NCI-H1417 treated with DMSO at 0.1 percent for 48 hours (cell line): ENCODE data around the gene ELOVL5.
A peak's percentile ranks its signal among the peaks of the same experiment; 100 is the strongest.
"Not testable (repeated sequence)": the region's sequence is repeated elsewhere in the genome, so short reads cannot be mapped to it uniquely, and the experiment has no call there.

Experiments used
- DNase-seq: peaks from one replicate; lab custom pipeline; 2025; lab: John Stamatoyannopoulos, UW

The ELOVL5 gene

DNA sequence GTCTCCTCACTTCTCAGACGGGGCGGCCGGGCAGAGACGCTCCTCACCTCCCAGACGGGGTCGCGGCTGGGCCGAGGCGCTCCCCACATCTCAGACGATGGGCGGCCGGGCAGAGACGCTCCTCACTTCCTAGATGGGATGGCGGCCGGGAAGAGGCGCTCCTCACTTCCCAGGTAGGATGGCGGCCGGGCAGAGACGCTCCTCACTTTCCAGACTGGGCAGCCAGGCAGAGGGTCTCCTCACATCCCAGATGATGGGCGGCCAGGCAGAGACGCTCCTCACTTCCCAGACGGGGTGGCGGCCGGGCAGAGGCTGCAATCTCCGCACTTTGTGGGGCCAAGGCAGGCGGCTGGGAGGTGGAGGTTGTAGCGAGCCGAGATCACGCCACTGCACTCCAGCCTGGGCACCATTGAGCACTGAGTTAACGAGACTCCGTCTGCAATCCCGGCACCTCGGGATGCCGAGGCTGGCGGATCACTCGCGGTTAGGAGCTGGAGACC lies 43.2 kb downstream of the ELOVL5 start:
- DNase-seq, result not testable (repeated sequence)

DNA sequence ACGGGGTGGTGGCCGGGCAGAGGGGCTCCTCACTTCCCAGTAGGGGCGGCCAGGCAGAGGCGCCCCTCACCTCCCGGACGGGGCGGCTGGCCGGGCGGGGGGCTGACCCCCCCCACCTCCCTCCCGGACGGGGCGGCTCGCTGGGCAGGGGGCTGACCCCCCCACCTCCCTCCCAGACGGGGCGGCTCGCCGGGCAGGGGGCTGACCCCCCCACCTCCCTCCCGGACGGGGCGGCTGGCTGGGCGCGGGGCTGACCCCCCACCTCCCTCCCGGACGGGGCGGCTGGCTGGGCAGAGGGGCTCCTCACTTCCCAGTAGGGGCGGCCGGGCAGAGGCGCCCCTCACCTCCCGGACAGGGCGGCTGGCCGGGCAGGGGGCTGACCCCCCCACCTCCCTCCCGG lies 43.8 kb downstream of the ELOVL5 start:
- DNase-seq, result not testable (repeated sequence)

DNA sequence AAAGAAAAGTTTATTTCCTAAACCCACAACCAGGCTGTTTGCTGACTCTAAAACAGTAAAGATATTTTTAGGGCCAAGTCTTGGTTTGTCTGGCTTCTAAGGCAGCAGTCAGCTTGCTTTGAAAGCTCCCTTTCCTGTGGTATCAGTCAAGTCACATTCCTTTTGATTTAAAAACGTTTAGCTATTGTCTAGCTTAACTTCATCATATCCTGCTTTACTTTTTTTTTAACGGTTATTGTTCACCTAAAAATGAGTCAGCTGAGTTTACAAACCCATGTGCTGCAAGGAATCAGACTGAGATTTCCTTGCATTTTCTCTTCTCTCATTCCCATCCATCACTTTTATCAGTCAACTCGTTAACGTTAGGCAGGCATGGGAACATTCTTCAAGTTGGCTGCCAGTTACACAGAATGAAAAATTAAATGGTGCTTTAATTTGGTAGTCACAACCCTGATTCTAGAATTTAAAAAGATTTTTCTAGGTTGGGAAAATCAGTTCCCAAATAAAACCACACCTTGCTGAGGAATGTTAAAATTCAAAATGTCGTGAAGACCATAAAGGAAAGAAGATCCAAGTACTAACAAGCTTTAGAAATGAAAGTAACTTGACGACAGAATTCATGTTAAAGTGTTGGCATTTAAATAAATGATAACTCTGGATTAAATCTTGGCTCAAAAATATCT lies 45.9 kb downstream of the ELOVL5 start:
- no peak for DNase-seq

DNA sequence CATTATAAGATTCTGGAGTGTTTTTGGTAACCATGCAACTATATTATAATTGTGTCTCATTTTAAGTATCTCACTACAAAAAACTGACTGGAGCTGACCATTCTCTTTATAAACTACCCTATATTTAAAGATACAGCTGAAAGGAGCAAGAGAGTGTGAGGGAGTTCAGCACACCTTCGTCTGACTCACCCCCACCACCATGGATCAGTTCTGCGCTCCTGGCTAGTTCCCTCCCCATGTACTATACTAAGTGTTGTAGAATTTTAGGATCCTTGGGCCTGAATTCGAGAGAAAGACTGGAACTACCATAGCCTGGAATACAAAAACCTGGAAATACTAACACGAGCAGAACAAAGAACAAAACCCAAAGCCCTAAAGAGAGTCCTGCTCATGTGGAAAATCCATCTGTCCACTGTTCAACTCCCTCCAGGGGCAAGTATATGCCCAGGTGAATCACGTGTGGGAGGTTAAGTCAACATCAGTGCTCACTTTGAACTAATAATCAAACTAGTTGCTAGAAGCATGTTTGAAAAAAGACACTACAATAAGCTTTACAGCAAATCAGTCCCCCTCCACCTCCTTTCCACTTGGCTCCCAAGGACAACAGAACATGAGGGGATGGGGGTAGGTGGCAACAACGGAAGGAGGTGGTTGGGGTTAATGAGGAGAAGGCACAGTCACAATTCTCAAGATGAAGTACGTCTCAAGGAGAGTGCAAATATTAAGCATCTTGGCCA lies 46.8 kb downstream of the ELOVL5 start:
- no peak for DNase-seq

DNA sequence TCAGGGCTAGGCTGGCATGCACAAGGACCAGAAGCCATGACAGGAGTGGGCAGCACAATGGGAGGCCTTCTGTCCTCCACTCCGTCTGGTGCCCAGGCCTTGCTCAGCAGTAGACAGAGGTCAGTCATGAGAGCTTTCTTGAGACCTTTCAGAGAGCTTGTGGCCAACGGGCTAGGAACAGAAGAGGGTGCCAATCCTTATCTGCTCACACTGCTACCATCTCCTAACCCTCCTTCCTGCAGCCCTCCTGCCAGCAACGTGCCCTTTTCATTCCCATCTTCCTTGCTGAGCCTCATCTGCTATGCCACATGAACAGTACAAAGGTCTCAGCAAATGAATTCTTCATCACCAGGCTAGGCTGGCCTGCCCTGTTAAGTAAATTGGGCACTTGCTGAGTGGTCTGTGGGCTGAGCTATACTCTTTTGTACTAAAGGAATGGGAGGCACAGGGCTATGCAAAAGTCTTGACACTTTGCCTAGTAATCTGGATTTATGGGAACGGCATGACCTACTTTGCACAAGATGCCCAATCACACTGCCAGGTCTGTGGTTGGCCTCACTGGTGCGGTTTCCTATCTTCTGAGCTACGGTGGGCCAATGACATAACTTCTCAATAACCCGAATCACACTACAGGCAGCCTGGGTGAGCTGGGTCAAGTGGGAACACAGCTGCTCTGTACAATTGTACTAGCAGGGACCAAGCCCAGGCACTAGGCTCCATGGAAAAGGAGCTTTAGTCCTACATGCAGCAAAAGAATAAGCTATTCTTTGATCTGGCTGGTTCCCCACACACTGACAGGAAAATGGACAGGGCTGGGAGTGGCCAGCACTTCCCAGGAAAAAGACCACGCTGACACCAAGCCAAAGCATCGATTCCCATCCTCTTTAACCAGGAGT lies 47.8 kb downstream of the ELOVL5 start:
- DNase-seq, result no peak

DNA sequence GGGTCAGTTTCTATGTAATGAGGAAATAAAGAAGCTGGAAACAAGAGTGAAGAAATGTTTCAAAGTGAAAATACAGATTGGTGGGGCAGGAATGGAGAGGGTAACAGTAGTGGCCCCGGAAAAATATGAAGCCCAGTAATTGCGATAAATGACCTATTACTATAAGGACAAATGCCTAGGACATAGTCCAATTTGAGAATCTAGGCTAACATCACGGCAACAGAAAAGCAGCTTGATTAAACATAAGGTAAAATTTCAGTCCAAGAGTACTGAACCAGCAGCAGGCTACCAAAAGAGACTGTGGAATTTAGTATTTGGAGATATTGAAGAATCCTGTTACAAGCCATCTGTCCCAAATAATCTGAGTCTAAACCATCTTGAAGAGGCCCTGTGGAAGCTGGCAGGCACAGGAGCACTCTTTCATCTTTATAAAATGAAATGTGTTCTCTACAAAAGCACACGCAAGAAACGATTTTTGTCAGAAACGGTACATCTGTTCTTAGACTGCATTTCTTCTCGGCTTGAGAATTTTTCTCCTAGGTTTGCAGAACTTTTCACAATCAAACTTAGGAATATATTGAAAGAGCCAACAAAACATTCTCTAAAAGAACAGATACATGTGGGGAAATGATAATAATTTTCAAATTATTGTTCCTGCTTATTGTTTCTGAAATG lies 49.3 kb downstream of the ELOVL5 start:
- DNase-seq, result no peak

DNA sequence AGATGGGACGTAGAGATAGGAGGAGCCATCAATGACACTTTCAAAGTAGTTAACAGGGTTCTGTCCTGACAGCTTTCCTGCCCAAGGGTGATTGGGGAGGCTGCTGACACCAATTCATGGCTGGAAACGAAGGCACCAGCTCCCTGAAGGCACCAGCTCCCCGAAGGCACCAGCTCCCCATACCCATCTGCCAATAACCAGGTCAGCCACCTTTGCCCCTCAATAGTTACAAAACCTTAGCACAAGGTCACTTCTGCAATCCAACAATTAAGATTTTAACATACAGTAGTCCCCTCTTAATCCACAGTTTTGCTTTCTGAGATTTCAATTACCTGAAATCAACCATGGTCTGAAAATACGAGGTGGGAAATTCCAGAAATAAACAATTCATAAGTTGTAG lies 51.7 kb downstream of the ELOVL5 start:
- no peak for DNase-seq

DNA sequence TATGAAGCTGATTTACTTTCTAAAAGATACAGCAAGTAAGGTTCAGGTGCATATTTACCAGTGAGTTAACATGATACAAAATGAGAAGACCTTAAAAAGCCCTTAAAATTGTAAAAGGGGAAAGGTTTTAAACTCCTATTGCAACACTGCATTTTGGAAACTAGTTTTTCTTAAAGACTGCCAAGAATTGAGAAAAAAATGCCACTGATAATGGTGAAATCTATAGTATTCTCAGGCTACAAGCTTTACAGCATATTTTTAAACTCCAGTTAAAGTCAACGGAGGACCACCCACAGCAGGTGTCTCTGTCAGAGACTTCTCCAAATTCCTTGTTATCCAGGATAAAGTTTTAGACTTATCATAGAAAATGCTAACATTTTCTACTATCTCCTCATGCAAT lies 53.6 kb downstream of the ELOVL5 start:
- no peak for DNase-seq

DNA sequence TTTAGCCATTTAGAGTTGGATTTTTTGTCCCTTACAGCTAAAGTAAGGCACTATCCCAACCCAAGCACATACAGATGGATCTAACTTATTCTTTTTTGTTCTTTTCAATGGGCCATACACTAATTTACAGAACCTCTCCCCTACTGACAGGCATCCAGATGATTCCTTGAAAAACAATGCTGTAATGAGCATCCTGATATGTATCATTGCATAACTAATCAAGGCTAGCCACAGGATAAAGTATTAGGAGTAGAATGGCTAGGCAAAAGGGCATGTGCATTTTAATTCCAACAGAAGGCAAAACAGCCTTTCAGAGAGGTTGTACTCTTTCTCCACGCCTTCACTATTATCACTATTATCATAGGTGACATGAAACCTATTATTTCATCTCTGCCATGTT lies 54.1 kb downstream of the ELOVL5 start:
- DNase-seq, result no peak

DNA sequence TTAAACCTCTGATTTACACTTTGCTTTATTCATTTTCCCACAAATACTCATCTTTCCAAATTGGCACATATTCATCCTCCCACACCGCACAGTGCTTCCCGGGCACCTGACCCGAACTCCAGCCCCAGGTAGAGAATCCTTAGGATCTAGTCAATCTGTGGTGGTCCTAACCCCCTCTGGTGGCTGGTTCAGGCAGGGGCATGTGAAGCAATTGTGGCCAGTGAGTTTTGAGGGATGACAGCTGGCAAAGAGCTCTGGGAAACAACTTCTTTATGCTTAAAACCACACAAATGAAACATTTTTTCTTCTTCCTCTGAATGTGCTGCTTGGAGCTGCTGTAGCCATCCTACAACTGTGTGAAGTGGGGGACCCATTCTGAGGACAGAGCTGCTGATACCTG lies 54.7 kb downstream of the ELOVL5 start:
- DNase-seq, result no peak

DNA sequence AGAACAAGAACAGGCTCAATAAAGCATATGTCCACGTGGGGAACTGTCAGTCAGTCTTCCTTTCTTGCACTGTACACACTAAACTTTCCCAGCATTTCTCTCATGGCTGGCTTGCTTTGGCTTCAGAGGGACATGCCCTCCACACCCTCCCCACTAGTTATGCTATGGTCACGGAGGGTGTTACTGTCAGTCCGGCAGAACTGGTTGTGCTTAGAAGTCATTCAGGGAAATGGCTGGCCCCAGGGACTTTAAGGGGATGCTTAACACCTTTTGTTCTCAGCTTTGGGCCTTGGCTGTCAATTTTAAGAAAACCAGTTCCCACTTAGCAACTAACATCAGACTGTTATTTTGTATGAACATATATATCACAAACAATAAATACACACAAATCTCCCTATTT lies 55.1 kb downstream of the ELOVL5 start:
- no peak for DNase-seq

DNA sequence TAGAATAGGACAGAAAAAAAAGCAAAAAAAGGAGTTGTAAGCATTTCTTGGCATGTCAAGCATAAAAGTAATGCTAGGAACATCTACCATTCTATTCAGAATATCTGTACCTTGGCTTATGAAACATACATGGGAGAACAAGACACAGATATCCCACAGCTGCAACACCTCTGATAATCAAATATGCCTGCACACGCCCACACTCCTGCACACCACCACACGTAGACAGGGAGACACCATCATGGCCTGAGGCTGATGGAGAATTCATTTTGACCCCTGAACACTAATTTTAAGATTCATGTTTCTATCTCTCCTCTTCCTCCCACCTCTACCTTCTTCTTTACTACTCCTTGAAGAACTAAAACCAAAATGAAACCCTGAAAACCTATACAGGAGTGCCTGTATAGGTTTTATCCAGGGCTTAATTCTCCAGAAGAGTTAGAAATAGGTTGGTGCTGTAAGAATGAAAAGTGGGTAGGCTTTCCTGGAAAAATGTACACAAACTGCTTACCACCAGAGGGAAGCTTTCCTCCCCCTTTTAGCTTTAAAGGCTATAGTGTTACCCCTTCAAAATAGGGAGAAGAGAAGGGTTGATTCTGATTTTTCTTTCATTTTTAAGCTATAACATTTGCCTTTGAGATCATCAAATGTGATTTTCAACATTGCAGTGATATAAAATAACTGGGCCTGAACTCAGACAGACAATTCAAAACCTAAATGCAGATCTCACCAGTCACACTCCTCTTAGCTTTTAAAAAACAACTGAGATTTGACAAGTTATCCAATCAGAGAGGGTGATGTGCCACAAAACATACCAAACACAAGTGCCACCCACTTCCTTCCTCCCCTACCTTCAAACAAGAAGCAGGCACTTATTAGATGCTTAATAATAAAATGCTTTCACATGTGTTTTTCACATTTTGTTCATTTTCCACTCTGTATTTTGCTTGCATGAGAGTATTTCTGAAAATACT lies 57.9 kb downstream of the ELOVL5 start:
- no peak for DNase-seq

DNA sequence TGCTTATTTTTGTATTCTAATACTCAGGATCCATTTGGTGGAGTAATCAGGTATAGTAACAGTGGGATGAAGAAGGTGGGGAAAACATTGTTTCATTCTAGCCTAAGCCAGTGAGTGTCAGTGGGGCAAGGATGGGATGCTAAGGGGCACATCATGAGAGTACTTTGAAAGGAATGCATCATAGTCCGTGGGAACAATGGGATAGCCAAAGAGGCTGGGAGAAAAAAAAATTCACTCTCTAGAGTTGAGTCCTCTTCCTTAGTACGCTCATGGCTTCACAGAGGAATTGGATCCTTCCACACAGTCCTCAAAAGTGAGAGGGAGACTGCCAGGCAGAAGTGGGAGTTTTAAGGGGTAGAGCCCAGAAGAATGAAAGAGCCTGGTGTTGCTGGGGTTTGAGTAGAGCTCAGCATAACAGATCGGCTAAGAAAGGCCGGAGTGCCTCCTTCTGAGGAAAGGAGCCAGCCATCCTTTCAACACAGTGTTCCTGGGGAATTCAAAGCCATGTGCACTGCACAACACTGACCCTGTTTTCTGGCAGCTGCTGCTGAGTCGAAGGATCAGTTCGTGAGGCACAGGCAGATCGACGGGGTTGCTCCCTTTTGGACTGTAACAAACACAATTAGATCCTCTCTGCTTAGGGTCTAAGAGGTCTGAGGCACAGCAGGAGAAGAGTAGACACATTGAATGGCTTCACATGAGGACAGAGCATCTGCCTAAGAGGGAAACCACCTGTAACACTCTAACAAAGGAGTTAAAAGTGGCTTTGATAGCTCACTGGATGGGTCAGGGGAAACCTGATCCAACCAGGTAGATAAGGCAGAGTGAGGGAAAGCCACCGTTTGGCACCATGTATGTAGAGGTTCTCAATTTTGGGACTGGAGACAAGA lies 61.2 kb downstream of the ELOVL5 start:
- DNase-seq, result no peak

DNA sequence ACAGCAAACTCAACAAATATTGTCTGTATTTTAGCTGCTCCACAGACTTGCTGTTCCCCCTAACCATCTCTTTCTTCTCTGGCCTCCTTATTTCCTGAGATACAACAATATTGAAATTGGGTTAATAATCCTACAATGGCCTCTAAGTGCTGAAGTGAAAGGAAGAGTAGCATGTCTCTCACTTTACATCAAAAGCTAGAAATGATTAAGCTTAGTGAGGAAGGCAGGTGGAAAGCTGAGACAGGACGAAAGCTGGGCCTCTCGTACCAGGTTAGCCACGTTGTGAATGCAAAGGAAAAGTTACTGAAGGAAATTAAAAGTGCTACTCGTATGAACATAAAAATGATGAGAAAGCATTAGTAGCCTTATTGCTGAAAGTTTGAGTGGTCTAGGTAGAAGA lies 63.8 kb downstream of the ELOVL5 start:
- DNase-seq, result no peak

DNA sequence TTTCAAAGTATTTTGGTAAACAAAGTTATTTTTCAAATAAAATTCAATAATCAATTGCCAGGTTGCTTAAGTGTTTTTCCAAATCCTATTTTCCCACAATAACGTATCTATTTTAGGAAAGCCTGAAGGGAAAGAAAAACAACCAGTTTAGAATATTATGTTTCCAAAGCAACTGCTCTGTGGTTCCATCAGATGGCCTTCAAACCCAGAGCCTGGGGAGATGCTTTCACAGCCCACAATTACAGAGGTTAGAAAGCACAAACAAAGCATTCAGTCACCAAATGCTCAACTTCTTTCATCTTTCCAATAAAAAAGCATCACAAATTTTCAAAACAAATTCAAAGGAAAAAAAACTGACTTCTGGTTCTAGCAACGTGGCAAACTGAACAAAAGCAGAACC lies 66.0 kb downstream of the ELOVL5 start:
- DNase-seq, result no peak

DNA sequence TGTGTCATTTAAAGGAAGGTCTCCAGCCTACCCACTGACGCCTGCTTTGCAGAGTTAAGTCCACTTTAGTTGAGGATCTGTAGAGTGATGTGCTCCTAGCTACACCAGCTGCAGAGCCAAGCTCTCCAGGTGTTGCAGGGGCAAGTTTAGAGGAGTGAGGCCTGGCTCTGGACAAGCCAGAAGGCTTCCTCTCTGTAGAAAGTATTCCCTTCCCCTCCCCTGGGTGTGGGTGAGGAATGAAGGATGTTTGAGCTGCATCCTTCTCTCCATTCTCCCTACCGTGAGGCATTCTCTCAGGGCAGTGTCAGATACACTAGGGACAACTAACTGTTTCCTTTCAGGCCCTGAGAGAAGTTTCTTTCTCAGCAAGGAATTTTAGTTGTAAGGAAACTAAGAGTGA lies 66.5 kb downstream of the ELOVL5 start:
- DNase-seq, result no peak

DNA sequence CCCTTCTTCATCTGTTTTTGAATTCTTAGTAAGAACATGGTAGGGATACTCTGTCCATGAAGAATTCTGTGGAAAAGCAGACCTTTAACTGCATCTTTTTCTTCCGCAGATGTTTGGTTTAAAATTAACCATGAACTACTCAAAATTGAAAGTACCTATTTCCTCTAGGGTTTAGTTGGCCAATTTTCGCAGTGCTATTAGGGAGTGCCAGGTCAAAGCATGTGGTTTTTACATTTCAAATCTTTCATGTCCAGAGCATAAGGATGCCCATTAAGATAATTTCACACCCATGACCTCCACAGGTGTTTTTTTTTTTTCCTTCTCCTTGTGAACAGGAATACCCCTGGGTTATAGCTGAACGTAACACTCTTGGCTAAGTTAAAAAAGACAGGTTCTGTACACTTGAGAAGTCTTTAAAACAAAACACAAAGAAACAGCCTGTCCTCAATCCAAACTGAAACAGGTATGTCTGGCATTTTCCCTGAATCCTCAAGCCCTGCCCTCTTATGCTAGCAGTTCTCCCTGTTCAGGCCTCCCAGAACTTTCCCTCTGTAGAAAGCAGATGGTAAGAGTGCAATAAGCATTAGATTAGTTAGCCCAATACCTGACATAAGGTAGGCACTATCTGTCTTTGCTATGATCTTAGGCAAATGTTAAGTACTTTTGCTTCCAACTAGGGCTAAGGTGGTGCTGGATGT lies 67.1 kb downstream of the ELOVL5 start:
- DNase-seq, result no peak

DNA sequence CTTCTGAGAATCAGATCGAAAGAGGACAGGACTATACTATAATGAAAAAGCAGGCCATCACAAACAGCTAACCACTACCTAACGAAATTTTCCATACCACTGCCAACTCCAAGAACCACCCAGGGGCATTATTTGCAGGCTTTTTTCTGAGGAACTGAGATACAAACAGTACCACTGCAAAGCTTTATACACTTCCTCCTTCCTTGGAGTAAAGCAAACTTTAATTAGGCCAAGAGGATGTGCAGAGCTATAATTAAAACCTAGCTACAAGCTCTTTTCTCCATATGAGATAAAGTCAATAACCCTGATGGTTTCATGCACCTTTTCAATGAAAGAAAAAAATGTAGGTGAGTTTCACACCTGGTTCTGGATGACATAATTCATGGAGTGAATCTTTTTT lies 68.5 kb downstream of the ELOVL5 start:
- peak; percentile 25 for DNase-seq

DNA sequence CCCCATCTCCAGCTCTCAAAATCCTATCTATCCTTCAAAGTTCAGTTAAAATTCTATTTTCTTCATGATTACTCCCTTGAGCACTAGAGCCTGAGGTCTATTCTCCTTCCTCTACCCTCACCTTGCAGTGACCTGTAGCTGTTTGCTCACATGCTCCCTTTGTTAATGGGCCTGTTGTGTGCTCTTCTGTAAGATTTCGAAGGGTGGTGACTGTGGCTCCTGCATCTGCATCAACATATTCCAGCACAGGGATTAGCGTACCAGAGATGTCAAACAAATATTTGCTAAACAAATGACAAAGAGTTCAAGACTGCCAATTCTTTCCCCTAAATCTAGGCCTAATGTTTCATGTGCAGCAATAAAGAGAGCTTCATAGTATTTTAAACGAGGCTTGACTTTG lies 69.5 kb downstream of the ELOVL5 start:
- DNase-seq, result no peak
